AML-193 (cell line): ENCODE data around the gene SREBF2.

Source experiments
- DNase-seq, 2 experiments: peaks; one replicate each; lab custom pipeline; 2025; lab: John Stamatoyannopoulos, UW

SREBF2 gene

DNA sequence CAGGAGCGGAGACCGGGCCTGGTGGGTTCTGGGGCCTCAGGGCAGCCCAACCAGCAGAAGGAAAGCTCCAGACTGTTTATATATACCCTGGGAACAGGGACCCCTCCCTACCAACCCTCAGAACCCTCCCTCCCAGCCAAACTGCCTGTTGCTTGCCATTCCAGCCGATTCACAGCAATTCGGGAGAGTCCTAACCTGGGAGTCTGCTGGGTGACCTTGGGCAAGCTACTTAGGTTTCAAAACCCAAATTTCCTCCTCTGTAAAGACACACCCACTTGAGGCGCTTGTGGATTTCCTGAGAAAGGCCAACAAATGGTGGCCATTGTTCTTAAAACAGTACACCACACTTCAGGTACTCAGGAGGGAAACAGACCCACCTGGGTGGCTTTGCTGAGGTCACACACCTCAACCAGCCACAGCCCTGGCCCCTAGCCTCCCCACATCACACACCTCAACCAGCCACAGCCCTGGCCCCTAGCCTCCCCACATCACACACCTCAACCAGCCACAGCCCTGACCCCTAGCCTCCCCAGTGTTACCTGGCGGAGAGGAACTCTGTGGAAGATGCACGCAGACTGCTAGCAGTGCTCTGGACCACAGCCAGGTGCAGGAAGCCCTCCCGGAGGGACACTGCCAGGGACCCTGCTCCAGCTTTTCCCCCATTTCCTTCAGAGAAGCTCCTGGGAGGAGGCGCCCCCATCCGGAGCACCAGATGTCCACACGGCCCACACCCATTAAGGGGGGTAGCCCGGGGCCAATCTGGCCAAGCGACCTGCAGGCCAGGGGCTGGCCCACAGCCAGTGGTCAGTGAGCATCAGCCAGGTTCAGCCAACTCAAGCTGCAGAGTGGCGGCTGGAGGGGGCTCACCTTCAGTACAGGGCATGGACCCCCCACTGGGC lies 75.8 kb downstream of the SREBF2 start:
- DNase-seq = peak; percentile 23 to 26

DNA sequence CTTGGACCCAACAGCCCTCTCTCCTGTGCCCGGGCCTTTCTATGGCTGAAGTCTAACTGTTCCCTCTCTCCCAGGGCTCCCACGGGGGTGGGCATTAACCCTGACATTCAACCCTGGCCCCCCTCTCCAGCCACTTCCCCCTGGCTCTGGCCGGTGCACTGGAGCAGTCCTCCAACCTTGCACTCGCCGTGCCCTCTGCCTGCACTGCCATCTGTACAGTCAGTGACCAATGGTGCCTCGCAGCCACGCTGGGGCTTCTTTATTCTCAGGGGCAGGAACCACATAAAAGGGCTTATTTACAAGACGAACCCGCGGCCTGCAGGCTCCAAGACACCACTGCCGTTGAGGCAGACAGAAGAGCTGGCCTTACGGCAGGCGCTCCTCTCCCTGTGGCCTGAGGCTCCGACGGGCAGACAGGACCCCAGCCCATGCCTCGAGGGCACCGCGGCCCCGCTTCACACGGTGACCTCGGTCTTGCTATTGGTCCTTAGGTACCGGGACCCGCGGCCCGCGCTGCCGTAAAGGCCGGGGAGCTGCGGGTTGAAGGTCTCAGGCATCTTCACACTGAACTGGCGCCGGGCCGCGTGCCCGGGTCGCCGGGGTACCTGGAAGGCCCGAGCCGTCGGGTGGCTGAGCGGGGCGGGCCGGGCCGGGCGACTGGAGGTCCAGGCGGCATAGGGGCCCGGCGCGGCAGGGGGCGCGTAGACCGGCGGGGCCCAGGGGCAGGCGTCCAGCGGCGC lies 76.6 kb downstream of the SREBF2 start:
- no peak for DNase-seq

DNA sequence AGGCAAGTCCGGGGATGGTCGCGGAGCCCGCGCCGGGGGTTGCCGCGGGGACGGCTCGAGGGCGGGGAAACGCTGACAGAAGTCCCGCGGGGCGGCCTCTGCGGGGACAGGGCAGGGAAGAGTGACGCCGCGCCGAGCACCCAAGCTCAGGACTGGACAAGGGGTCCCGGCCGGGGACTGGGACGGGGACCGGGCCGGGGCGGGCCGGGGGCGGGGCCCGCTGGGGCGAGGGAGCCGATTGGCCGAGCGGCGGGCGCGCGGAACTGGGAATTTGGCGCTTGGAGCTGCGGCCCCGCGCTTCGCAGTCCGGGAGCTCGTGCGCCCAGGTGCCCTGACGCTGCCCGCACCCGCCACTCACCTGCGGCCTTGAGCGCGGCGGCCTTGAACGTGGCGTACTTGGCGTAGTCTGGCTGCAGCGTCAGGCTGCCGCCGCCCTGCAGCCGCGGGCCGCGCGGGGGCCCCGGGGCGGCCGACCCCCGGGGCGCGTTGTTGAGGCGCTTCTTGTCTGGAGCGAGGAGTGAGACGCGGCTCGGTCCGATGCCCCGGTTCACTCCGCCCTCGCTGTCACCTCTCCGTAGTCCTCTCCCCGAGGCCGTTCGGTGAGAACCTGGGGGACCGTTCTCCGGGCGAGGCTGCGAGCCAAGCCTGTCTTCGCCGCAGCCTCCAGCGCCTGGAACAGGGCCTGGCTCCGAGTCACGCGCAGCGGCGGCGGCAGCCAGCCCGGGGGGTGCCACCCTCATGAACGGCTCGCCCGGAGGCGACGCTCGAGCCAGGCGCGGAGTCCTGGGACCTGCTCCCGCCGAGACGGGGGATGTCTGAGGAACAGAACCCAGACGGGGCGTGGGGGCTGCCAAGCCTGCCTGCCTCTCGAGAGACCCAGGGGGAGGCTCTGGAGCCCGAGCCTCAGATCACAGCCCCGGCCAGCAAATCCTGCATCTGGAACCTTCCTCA lies 77.4 kb downstream of the SREBF2 start:
- no peak for DNase-seq

DNA sequence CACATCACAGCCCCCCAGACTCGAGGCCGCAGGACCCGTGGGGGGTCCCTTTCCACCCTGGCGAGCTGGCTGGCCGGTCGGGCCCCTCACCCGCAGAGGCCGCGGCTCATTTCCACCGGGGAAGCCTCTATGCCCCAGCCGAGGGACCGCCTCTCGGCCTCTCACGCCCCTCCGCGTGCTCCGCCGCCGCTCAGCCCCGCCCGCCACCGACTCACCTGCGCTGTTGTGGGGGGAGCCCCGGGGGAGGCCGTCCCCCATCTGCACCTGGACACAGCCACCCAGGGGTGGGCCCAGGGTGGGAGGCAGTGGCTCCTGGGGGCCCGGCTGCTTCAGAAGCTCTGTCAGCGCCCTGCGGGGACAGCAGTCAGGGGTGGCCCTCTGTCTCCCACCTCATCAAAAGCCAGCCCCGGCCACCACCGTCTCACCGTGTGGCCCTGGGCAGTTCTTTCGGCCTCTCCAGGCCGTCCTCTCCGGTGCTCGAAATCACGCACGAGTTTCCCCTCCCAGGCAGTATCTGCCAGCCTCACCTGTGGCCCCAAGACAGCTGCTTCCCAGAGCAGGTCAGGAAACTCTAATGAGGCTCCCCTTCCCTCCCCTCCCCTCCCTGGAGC lies 78.2 kb downstream of the SREBF2 start:
- DNase-seq = no peak

DNA sequence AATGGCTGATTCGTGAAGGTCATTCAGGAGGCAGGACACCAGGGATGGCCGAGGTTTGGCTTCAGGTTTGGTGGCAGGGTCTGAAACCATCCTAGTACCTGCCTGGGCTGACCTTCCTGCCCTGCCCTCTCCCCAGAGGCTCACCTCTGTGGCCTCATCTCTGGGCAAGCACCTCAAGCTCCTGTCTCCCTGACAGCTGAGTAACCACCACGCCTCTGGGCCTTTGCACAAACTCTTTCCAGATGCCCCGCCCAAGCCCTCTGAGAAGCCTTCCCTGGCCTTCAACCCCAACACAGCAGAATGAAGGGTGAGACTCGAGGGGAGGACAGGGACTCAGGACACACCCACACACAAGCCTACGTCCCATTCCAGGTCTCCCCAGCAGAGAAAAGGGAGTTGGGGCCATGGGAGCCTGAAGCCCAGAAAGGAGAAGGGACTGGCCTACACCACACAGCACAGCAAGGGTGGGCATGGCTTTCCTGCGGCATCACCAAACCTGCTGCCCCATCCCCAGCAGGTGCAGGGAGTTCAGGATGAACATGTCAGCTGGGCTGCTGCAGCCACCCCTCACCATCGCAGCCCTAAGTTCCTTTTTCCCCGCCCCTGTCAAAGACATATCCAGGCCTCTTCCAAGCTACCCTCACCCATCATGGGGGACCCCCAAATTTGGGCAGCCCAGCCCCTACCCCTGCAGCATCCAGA lies 79.6 kb downstream of the SREBF2 start:
- DNase-seq = no peak

DNA sequence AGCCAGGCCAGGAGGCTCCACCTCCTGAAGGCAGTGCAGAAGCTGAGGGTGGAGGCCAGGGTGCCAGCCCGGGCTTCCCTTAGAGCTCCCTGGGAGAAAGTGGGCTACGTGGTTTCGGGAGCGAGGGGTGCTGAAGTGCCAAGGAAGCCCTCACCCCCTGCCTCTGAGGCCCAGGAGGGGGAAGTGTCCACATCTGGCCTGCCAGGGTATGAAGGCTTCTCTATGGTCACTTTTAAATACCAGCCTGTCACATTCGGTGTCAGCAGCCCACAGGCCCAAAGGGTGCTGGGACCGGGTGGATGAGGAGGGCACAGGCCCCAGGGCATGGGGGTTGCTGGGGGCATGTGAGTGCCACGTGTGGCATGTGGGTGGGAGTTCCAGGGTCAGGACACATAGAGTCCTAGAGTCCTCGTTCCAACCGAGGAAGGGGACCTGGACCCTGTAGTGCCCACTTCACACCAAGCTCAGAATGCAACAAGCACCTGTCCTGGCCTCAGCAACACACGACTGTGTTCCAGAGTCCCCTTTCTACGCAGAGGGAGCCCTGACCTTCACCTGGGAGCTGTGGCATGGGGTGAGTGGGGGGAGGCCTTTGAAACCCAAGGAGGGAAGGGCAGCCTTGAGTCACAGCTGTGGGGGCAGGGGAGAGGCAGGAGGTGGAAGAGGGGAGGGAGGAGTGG lies 80.3 kb downstream of the SREBF2 start:
- no peak for DNase-seq

DNA sequence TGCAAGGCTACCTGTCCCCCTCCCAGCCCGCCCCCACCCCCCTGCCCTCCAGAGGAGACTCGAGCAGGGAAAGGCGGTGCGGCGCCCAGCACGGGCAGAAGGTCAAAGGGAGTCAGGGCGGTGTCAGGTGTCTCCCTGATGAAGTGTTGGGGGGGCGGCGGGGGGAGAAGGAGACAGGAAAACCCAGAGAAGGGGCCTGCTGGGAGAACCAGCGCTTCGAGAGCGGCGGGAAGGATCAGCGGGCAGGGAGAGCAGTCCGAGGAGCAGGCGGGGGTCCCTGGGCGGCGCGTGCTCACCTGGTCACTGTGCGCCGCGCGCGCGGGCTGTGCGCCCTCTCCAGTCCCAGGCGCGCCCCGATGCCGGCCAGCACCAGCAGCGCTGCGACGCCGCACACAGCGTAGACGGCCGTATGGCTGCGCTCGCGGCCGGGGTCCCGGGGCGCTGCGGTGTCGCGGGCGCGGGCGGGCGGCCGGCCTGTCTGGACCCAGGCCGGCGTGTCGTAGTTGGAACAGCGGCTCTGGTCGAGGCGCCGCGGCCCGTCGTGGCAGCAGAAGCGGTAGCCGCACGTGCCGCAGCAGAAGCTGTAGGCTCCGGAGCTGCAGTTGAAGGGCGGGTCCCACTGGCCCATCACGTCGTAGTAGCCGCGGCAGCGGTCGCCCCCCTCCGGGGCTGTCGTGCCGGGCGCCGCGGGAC lies 81.1 kb downstream of the SREBF2 start:
- DNase-seq = no peak

DNA sequence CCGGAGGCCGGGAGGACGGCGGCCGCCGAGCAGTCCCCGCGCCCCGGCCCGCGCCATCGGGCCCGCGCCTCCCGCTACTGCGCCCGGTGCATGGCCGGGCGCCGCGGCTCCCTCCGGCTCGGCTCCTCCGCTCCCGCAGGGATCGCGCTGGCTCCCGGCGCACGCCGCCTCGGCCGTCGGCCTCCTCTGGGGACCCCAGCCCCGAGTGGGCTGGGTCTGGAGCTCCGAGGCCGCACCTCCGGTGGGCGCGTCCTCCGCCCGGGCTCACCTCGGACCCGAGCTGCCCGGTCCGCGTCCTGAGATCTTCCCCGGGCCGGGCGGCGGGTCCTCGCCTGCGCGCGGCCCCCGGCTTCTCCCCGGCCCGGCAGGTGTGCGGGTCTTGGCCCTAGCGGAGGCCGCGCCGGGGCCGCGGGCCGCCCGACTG lies 81.7 kb downstream of the SREBF2 start:
- no peak for DNase-seq

DNA sequence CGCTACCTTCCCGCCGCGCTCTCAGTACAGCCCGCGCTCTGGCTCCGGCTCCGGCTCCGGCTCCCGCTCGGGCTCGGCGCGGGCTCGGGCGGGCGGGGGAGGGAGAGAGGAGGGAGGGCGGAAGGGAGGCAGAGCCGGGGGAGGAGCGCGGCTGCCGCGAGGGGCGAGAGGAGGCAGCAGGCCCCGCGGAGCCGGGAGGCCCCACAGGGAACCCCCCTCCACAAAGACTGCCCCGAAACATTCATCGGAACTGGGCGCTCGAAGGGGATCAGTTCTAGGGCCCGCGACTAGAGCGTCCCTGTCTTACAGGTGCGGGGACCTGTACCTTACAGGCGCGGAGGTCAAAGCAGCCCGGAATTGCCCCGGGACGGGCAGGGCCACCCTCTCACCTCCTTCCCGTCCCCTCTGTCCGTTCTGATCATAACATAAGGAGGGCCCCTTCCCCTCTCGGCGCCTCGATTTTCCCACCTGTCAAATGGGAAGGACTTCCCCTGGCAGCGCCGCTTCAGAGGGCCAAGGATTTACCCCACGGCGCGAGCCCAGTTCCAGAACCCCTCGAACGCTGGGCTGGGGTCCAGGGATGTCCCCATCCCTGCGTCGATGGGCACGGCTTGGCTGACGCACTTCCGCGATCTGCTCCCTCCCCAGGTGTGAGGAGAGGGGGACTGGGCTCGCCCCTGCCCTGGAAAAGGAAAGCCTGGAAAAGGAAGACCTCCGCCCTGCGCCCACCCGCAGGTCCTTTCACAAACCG lies 82.3 kb downstream of the SREBF2 start, which contains the start of gene SHISA8:
Gene SHISA8, minus strand, starts transcription at position 40 of the 751 bp plus-strand sequence. CDS start 407 bp downstream, outside the sequence.
- DNase-seq = no peak

DNA sequence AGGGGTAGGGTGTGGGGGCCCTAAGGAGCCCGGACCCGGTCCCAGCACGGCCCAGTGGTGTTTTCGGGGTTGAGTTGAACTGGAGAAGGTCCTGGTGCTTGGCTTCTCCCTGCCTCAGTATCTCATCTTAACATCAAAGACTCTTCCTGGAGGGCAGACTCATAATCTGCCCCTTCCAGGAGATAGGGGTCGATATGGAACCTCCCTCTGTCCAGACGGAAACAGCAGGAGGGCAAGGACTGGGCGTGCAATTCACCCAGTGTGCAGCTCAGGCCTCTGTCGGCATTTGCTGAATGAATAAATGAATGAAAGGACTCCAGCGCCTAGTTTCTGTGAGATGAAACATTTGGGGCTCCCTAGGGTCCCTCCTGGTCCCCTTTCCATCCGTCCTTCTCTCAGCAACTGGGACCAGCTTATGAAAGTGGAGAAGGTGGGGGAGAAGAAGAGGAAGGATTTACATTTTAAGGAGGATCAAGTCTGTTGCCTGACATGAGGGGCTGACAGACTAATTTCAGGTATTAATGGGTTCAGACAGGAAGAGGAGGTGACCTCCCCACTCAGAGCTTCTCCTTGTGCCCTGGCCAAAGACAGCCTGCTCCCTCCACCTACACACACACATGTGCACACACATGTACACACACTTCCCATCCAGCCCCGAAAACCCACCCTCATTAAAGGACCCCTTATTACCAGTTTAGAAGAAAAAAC lies 83.0 kb downstream of the SREBF2 start:
- no peak for DNase-seq

DNA sequence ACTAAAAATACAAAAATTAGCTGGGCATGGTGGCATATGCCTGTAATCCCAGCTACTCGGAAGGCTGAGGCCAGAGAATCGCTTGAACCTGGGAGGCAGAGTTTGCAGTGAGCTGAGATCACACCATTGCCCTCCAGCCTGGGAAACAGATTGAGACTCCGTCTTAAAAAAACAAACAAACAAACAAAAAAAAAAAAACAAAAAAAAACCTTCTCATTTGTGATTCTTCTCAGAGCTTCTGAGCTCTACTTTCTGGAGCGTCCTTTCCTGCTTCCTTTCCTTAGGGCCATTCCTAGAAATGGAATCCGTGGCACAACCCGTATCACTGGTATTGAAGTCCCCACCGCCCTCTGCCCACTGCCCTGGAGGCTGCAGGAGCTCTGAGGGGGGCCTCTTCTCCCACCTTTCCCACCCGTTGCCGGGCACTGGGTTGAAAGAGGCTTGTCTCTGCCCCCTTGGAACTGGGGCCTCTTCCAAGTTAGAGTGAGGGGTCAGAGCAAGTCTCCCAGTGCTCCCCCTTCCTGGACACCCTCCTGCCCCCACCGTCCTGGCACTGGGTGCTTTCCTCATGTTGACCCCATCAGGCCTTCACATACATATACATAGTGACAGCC lies 83.9 kb downstream of the SREBF2 start:
- no peak for DNase-seq

DNA sequence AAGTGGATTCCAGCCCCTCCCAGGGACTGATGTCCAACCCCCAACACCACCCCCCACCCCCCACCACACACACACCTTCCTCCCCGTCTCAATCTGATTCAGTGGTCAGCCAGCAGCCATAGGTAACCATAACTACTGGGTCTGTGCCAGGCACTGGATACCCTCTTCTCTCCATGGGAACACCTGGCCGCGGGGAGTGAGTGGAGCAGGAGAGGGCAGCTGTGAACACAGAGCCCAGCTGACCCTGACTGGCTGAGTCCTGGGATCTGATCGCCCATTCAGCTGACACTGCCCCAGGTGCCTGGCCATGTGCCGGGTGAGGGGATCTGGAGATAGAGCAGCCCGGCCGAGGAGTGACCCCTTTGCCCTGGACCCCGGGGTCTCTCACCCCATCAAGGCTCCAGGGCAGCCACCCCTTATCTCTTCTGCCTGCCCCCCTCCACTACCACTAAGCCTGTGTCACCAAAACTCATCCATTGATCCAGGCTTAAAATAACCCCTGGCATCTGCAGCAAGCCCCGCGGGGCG lies 84.5 kb downstream of the SREBF2 start:
- no peak for DNase-seq

DNA sequence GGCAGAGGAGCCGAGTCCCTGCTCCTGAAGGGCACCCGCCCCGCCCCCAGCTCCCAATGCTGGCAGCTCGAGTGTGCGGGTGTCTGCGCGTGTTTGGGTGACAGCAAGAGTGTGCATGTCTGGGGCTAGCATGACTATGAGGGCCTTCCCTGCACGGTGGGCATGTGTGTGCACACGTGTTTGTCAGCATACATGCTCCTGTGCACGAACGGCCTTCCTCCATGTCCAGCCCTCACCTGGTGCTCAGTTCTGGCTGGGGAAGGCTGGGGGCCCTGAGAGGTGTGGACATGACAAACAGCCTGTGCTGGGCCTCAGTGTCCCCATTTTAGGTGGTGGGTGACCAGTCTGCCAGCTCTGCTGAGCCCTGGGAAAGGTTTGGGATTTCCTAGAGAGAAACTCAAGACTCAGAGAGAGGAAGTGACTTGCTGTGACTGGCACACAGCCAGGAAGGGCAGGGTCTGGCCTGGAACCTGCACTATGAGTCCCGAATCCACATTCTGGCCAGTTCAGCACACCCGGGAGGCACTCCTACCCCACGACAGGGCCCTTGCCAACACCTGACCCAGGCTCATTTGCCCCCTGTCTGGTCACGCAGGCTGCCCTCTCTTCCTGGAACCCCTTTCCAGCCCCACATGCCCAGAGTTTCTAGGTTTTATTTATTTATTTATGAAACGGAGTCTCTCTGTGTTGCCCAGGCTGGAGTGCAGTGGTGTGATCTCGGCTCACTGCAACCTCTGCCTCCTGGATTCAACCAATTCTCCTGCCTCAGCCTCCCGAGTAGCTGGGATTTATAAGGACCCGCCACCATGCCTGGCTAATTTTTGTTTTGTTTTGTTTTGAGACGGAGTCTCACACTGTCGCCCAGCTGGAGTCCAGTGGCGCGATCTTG lies 85.2 kb downstream of the SREBF2 start:
- DNase-seq = peak; percentile 7 to 32

DNA sequence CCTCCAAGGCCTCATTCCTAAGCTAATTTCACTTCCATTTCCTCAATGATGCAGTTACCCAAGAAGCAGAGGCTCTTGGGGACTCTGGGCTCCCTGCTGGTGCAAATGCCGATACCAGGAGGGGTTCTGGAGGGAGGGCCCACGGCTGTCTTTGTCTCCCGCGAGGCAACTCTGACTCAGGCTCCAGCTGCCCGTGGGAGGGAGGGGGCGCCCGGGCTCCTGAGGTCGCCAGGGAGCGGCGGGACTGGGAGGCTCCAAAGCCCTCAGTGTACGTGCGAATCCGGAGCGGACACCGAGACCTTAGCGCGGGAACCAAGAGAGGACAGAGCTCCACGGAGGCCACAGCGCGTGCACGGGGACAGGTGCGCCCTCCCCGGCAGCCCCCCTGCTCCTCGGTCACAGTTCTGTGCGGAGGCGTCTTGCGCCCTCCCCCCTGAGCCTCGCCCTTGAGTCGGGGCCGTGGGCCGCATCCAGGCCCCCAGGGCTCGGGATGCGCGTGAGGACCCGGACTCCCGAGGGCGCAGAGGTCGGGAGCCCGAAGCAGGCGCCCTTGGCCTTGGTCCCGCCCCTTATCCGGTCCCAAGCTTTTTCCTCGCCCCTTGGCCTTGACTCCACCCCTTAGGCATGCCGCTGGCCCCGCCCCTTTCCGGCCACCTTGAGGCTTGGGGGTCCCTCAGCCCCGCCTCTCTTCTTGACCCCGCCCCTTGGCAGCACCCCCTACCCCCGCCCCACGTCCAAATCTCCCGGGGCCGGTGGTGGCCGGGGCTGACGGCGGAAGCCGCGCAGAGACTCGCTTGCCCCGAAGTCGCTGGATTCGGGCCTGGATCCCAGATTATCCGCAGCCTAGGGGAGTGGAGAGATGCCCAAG lies 86.7 kb downstream of the SREBF2 start:
- DNase-seq = no peak

DNA sequence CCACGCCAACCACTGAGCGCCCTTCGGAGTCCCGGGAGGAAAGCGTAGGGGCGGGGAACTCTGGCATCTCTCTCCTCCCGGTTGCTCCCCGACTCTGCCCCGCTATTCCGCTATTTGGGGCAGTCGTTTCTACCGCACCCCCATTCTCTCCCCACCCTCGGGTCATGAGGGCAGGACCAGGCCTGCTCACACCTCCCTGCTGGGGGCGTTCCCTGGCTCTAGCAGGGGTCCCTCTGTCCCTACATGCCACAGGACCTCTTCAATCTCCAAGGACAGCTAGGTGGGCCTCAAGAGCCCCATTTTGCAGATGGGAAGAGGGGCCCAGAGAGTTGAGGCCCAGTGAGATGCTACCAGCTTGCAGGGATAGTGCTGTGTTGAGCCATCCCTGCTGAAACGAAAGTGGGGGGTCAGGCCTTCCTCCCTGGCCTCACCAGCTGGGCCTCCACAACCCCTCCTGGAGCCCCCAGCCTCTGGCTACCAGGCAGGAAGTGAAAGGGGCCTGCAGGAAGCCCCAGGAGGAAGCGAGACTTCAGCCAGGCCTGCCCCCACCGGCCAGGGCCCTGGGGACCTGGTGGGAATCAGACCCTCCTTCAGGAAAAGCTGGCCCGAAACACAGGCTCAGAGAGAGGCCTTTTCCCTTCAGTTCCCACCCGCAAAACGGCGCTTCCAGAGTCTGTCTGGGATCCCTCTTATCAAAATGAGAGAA lies 87.5 kb downstream of the SREBF2 start:
- no peak for DNase-seq
